ENCODE results near the gene HLX. TPM values are rescaled to one million over a fixed set of nuclear protein-coding genes. Genes with fewer than 3 reads are reported as not detected.

The HLX gene
- total and polyA plus RNA-seq, 9 of the 15 experiments (the other 6 are each of a cell fraction or from before 2014, with no cell fraction given) = 0.10 to 3.0 (median 1.6) TPM

GRCh38 chr1:220927442-220927841 is 48.2 kb downstream of the HLX start (continued):
- TF ChIP-seq CHAMP1 (IDR thresholded peaks at IDR 0.05) (peak; percentile 25; the same call in 1 of the 2 replicates), FOS (IDR thresholded peaks at IDR 0.05; ENCODE audit: extremely low read depth, insufficient read length) (no peak), GMEB1 (CRISPR knock-in tag; IDR thresholded peaks at IDR 0.05) (no peak), IRF1 (CRISPR knock-in tag; IDR thresholded peaks at IDR 0.05; ENCODE audit: borderline replicate concordance) (no peak), HCFC1 (IDR thresholded peaks at IDR 0.05; ENCODE audit: low read depth, low read length) (no peak), NCOR1 (IDR thresholded peaks at IDR 0.05) (peak; percentile 83), LCOR (CRISPR knock-in tag; IDR thresholded peaks at IDR 0.05) (no peak), THRB (CRISPR knock-in tag; conservative IDR thresholded peaks at IDR 0.05) (no peak), ZBTB49 (CRISPR knock-in tag; IDR thresholded peaks at IDR 0.05; ENCODE audit: borderline replicate concordance) (no peak), DPF2 (IDR thresholded peaks at IDR 0.05) (peak; percentile 73; the same call in 1 of the 2 replicates), NR2F6 (CRISPR knock-in tag; IDR thresholded peaks at IDR 0.05) (no peak)
- TF ChIP-seq, protein P1, sequence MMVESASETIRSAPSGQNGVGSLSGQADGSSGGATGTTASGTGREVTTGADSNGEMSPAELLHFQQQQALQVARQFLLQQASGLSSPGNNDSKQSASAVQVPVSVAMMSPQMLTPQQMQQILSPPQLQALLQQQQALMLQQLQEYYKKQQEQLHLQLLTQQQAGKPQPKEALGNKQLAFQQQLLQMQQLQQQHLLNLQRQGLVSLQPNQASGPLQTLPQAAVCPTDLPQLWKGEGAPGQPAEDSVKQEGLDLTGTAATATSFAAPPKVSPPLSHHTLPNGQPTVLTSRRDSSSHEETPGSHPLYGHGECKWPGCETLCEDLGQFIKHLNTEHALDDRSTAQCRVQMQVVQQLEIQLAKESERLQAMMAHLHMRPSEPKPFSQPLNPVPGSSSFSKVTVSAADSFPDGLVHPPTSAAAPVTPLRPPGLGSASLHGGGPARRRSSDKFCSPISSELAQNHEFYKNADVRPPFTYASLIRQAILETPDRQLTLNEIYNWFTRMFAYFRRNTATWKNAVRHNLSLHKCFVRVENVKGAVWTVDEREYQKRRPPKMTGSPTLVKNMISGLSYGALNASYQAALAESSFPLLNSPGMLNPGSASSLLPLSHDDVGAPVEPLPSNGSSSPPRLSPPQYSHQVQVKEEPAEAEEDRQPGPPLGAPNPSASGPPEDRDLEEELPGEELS (CRISPR knock-in tag; IDR thresholded peaks at IDR 0.05; ENCODE audit: borderline replicate concordance) = no peak
- TF ChIP-seq, protein P2, sequence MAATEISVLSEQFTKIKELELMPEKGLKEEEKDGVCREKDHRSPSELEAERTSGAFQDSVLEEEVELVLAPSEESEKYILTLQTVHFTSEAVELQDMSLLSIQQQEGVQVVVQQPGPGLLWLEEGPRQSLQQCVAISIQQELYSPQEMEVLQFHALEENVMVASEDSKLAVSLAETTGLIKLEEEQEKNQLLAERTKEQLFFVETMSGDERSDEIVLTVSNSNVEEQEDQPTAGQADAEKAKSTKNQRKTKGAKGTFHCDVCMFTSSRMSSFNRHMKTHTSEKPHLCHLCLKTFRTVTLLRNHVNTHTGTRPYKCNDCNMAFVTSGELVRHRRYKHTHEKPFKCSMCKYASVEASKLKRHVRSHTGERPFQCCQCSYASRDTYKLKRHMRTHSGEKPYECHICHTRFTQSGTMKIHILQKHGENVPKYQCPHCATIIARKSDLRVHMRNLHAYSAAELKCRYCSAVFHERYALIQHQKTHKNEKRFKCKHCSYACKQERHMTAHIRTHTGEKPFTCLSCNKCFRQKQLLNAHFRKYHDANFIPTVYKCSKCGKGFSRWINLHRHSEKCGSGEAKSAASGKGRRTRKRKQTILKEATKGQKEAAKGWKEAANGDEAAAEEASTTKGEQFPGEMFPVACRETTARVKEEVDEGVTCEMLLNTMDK (IDR thresholded peaks at IDR 0.05; ENCODE audit: borderline replicate concordance, insufficient read depth, low read depth, low read length, poor library complexity, severe bottlenecking) = no peak

Data from K562 (cell line).